Upper lobe of left lung (tissue), 6 donors: ENCODE measurements around the gene MAGI2. TPM values are rescaled to one million over a fixed set of nuclear protein-coding genes. Genes with fewer than 3 reads are reported as not detected.

Experiments used
- ATAC-seq, 2 donors: fragments of 200-7000 bp; cut with Tn5 transposase; one replicate each; pipeline ENCODE4 v1.9.1; 2022; ENCODE audit warnings: mild to moderate bottlenecking in 2 of 2, moderate library complexity in 2 of 2; ENCODE audit not compliant: low FRiP score in 2 of 2
- DNase-seq, 2 donors: peaks; one replicate each; pipeline ENCODE4 v3.0.0-alpha.2; 2019 to 2020
- H3K27ac ChIP-seq, 4 donors: fragments of 200-600 bp; sonication (generic); one replicate each; pipeline ENCODE4 v1.5.1; 2016 to 2019
- H3K27me3 ChIP-seq, 4 donors: fragments of 200-600 bp; sonication (generic); one replicate each; pipeline ENCODE4 v1.5.1; 2017 to 2019
- H3K36me3 ChIP-seq, 4 donors: fragments of 200-600 bp; sonication (generic); one replicate each; pipeline ENCODE4 v1.5.1; 2016 to 2019
- H3K4me1 ChIP-seq, 4 donors: fragments of 200-600 bp; sonication (generic); one replicate each; pipeline ENCODE4 v1.5.1; 2018 to 2019
- H3K4me3 ChIP-seq, 4 donors: fragments of 200-600 bp; sonication (generic); one replicate each; pipeline ENCODE4 v1.5.1; 2017 to 2019; ENCODE audit warnings: mild to moderate bottlenecking in 2 of 4, moderate library complexity in 1 of 4
- H3K9me3 ChIP-seq, 4 donors: fragments of 200-600 bp; sonication (generic); one replicate each; pipeline ENCODE4 v1.5.1; 2018 to 2019
- EP300 ChIP-seq, 4 donors: sonication (generic); formaldehyde crosslinking; IDR thresholded peaks; one replicate each; pipeline ENCODE4 v1.5.1; 2017; ENCODE audit warnings: antibody characterized with exemption in 4 of 4, control low read depth in 2 of 4
- POLR2A ChIP-seq, 4 donors: fragments of 450-650 bp; IDR thresholded peaks; one replicate each; pipeline ENCODE4 v1.5.1; 2016 to 2017; ENCODE audit warnings: antibody characterized with exemption in 4 of 4, mild to moderate bottlenecking in 2 of 4
- POLR2AphosphoS5 ChIP-seq, 2 donors: sonication (generic); formaldehyde crosslinking; IDR thresholded peaks; one replicate each; pipeline ENCODE4 v1.5.1; 2017; ENCODE audit warnings: antibody characterized with exemption in 2 of 2
- WGBS, 2 donors: methylation state at CpG; one replicate each; pipeline ENCODE4 v1.1.5; 2017 to 2018; 5-methylcytosine and 5-hydroxymethylcytosine counted together
- total RNA-seq, 6 donors: library from RNA; depleted of rRNA in 4 of 6; stranded (reverse); fragments of >200 nt in 4 of 6; gene quantifications; one replicate each; pipeline versions ENCODE4 v1.1.0 to v1.2.1, GENCODE V29; 2016 to 2021
- TF ChIP-seq, protein P1 (sequence below), 6 experiments: fragments of 450-650 bp in 4 of 6; fragments of 200-600 bp in 2 of 6; sonication (generic) in 2 of 6; IDR thresholded peaks; one replicate each; pipeline ENCODE4 v1.5.1; 2016 to 2019; ENCODE audit warnings: antibody characterized with exemption in 6 of 6
- donor health status: DM: no; HTN: no; CAD: no; lungs with moderate emphysema.
- donor health status: DM: no; HTN: yes; CAD: no; lungs with severe emphysema.

MAGI2 gene
- total RNA-seq, 6 donors from 2014 or later = 7.9 to 84.9 (median 11.8) TPM

DNA sequence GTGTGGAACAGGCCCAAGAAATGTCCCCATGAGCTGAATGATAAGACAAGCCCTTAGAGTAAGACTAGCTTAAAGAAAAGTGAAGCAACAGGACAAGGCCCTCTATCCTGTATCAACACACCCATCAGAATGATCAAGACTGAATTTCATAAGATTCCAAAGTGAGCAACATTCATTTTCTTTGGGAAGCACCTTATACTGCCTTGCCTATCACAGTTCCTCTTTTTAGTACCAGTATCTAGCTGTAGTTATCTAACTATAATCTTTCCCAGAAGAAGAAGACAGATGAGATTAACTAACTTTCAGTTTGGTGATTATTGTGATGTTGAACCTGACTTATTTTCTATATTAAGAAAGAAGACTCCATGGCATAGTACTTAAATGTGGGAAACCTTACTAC is 1263.7 kb downstream of the MAGI2 start:
- Histone ChIP-seq H3K4me3 (no peak overlapping the region), H3K27me3 (no peaks in the 10 kb centered on the region), H3K36me3 (no peaks in the 10 kb centered on the region), H3K27ac (no peak overlapping the region), H3K9me3 (no peaks in the 10 kb centered on the region), H3K4me1 (no peaks in the 10 kb centered on the region)
- no peak for ATAC-seq
- TF ChIP-seq POLR2A (IDR thresholded peaks at IDR 0.05) = no peak
- TF ChIP-seq, protein P1, sequence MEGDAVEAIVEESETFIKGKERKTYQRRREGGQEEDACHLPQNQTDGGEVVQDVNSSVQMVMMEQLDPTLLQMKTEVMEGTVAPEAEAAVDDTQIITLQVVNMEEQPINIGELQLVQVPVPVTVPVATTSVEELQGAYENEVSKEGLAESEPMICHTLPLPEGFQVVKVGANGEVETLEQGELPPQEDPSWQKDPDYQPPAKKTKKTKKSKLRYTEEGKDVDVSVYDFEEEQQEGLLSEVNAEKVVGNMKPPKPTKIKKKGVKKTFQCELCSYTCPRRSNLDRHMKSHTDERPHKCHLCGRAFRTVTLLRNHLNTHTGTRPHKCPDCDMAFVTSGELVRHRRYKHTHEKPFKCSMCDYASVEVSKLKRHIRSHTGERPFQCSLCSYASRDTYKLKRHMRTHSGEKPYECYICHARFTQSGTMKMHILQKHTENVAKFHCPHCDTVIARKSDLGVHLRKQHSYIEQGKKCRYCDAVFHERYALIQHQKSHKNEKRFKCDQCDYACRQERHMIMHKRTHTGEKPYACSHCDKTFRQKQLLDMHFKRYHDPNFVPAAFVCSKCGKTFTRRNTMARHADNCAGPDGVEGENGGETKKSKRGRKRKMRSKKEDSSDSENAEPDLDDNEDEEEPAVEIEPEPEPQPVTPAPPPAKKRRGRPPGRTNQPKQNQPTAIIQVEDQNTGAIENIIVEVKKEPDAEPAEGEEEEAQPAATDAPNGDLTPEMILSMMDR (IDR thresholded peaks at IDR 0.05) = no peak
- no peak for TF ChIP-seq EP300 (IDR thresholded peaks at IDR 0.05)
- no peak for TF ChIP-seq POLR2AphosphoS5 (IDR thresholded peaks at IDR 0.05)
- no peak for DNase-seq

DNA sequence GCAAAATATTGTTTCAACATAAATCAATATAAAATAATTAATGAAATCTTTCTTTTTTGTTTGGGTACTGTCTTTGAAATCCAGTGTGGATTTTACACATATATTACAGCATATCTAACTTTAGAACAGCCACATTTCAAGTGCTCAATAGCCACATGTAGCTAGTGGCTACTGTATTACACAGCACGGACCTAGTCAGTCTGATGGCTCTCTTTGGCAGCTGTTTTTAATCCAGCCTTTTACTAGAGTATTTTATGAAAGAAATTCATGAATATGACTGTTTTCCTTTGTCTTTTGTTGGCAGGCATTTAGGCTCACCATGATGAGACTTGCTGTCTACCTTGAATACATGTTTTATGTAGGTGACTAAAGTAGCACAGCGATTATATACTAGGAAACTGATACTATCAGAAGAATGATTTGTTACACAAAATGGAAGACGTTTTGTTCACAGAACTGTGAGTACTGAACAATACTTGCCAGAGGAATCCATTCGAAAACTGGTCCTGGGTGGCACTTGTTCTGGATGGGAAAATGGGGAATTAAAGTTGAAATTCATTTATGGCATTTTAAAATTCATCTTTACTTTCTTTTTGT is 1268.2 kb downstream of the MAGI2 start:
- no peak overlapping the region for H3K4me3 ChIP-seq
- no peak overlapping the region for H3K27ac ChIP-seq
- no peaks in the 10 kb centered on the region for H3K36me3 ChIP-seq
- no peaks in the 10 kb centered on the region for H3K4me1 ChIP-seq
- no peak for ATAC-seq
- 75 to 80% methylated on average over 4 of the region's 4 CpGs for WGBS, 2 donors
- no peaks in the 10 kb centered on the region for H3K9me3 ChIP-seq
- DNase-seq = no peak
- H3K27me3 ChIP-seq = no peaks in the 10 kb centered on the region
- TF ChIP-seq, protein P1 (IDR thresholded peaks at IDR 0.05) = no peak
- no peak for TF ChIP-seq POLR2AphosphoS5 (IDR thresholded peaks at IDR 0.05)
- no peak for TF ChIP-seq EP300 (IDR thresholded peaks at IDR 0.05)

- Histone ChIP-seq H3K36me3 (no peaks in the 10 kb centered on the region), H3K27me3 (no peaks in the 10 kb centered on the region), H3K4me3 (no peak overlapping the region), H3K4me1 (no peaks in the 10 kb centered on the region), H3K27ac (no peak overlapping the region), H3K9me3 (no peaks in the 10 kb centered on the region)
- DNase-seq = no peak
- no peak for TF ChIP-seq POLR2AphosphoS5 (IDR thresholded peaks at IDR 0.05)
- no peak for TF ChIP-seq EP300 (IDR thresholded peaks at IDR 0.05)
- TF ChIP-seq POLR2A (IDR thresholded peaks at IDR 0.05) = no peak
- TF ChIP-seq, protein P1 (IDR thresholded peaks at IDR 0.05) = no peak
- ATAC-seq = no peak
- WGBS, 2 donors = 86 to 88% methylated on average over 1 of the region's 1 CpG
These were observed 1269.2 kb downstream of the MAGI2 start for GRCh38 chr7:78184299-78184698.

GRCh38 chr7:78179827-78180477 is 1273.5 kb downstream of the MAGI2 start:
- no peak for DNase-seq
- peaks cover 0 to 6% (median 3%) of the 10 kb centered on the region in 4 donors for H3K4me1 ChIP-seq
- H3K4me3 ChIP-seq = no peak overlapping the region
- no peaks in the 10 kb centered on the region for H3K9me3 ChIP-seq
- TF ChIP-seq, protein P1 (IDR thresholded peaks at IDR 0.05) = no peak
- TF ChIP-seq POLR2AphosphoS5 (IDR thresholded peaks at IDR 0.05) (no peak), EP300 (IDR thresholded peaks at IDR 0.05) (no peak)
- H3K36me3 ChIP-seq = no peaks in the 10 kb centered on the region
- 86 to 94% methylated on average over 4 of the region's 4 CpGs for WGBS, 2 donors
- H3K27ac ChIP-seq = no peak overlapping the region
- H3K27me3 ChIP-seq = no peaks in the 10 kb centered on the region
- ATAC-seq = no peak

DNA sequence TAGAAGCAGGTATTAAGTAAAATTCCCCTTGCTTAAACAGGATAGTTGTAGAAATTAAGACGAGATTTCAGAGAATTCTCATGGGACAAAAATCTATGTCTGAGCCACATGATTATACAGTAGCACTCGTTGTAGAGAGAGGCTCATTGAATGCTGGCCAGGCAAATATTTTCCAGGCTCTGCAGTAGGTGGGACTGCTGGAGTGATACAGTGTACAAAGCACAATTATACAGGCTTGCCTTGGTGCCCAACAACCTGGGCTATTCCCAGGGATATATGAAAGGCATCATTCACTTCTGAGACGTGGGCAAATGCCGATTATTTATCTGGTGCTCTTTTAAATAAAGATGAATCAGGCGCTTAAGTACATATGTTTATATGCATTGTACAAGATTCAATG is 1274.3 kb downstream of the MAGI2 start:
- no peak overlapping the region for H3K4me3 ChIP-seq
- H3K27me3 ChIP-seq = no peaks in the 10 kb centered on the region
- no peak overlapping the region for H3K27ac ChIP-seq
- no peak for DNase-seq
- TF ChIP-seq, protein P1 (IDR thresholded peaks at IDR 0.05) = no peak
- TF ChIP-seq POLR2AphosphoS5 (IDR thresholded peaks at IDR 0.05) (no peak), EP300 (IDR thresholded peaks at IDR 0.05) (no peak), POLR2A (IDR thresholded peaks at IDR 0.05) (no peak)
- no peak for ATAC-seq
- H3K36me3 ChIP-seq = no peaks in the 10 kb centered on the region
- 64% methylated on average over 5 of the region's 5 CpGs for WGBS, 2 donors
- H3K9me3 ChIP-seq = no peaks in the 10 kb centered on the region
- peaks cover 0 to 6% (median 3%) of the 10 kb centered on the region in 4 donors for H3K4me1 ChIP-seq
